Memory B cell (primary cell): ENCODE measurements around the gene SCN8A.
A peak's percentile ranks its signal among the peaks of the same experiment; 100 is the strongest.
"Not testable (repeated sequence)": the region's sequence is repeated elsewhere in the genome, so short reads cannot be mapped to it uniquely, and the experiment has no call there.

Experiments
- ATAC-seq: fragments of 150-1000 bp; cut with Tn5 transposase; 2 replicates; pipeline ENCODE4 v1.10.0; 2021; ENCODE audit warnings: low read depth, mild to moderate bottlenecking, moderate library complexity
- DNase-seq, 2 donors: peaks; one replicate each; pipeline ENCODE4 v3.0.0; 2022; ENCODE audit warnings: low spot score in 2 of 2
- H3K27ac Mint-ChIP-seq: one replicate; pipeline ENCODE4 v1.8.0; 2022; ENCODE audit warnings: mild to moderate bottlenecking, moderate library complexity, mixed read lengths
- H3K27me3 Mint-ChIP-seq: one replicate; pipeline ENCODE4 v1.8.0; 2022; ENCODE audit warnings: mixed read lengths
- H3K36me3 Mint-ChIP-seq: one replicate; pipeline ENCODE4 v1.8.0; 2022; ENCODE audit warnings: mild to moderate bottlenecking, mixed read lengths
- H3K4me1 Mint-ChIP-seq: one replicate; pipeline ENCODE4 v1.8.0; 2022; ENCODE audit warnings: mixed read lengths
- H3K4me3 Mint-ChIP-seq: one replicate; pipeline ENCODE4 v1.8.0; 2022; ENCODE audit warnings: mild to moderate bottlenecking, moderate library complexity, mixed read lengths
- H3K9me3 Mint-ChIP-seq: one replicate; pipeline ENCODE4 v1.8.0; 2022; ENCODE audit warnings: mixed read lengths

SCN8A gene

DNA sequence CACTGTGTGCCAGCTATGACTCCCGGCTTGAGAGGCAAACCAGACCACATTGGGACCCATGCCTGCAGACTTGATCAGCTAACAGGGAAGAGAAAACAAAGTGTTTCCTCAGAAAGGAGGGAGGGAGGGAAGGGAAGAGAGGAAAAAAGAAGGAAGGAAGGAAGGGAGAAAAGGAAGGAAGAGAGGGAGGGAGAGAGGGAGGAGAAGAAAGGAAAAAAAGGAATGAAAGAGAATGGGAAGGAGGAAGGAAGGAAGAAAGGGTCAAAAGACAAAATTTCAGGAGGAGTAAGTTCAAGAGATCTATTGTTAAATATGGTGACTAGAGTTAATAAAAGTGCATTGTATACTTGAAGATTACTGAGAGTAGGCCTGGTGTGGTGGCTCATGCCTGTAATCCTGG is 238.6 kb downstream of the SCN8A start:
- no peaks in the 10 kb centered on the region for H3K9me3 Mint-ChIP-seq
- DNase-seq, result no peak
- H3K27me3 Mint-ChIP-seq, result peaks cover 32% of the 10 kb centered on the region
- ATAC-seq, result no peak
- no peak overlapping the region for H3K4me3 Mint-ChIP-seq
- no peaks in the 10 kb centered on the region for H3K36me3 Mint-ChIP-seq
- peaks cover 26% of the 10 kb centered on the region for H3K4me1 Mint-ChIP-seq
- no peak overlapping the region for H3K27ac Mint-ChIP-seq

- Mint-ChIP-seq H3K4me1 (peaks cover 26% of the 10 kb centered on the region), H3K27me3 (peaks cover 23% of the 10 kb centered on the region)
- DNase-seq, H3K36me3 Mint-ChIP-seq, H3K4me3 Mint-ChIP-seq, H3K9me3 Mint-ChIP-seq, H3K27ac Mint-ChIP-seq, ATAC-seq: not testable (repeated sequence)
These were observed 240.8 kb downstream of the SCN8A start for GRCh38 chr12:51831817-51832216.

- no peaks in the 10 kb centered on the region for H3K36me3 Mint-ChIP-seq
- peaks cover 25% of the 10 kb centered on the region for H3K27me3 Mint-ChIP-seq
- no peak for DNase-seq
- H3K9me3 Mint-ChIP-seq, result no peaks in the 10 kb centered on the region
- H3K4me3 Mint-ChIP-seq, result no peak overlapping the region
- peaks cover 26% of the 10 kb centered on the region for H3K4me1 Mint-ChIP-seq
- H3K27ac Mint-ChIP-seq, result no peak overlapping the region
- peak; percentile 21 for ATAC-seq
These were observed 241.5 kb downstream of the SCN8A start for GRCh38 chr12:51832354-51833107.

DNA sequence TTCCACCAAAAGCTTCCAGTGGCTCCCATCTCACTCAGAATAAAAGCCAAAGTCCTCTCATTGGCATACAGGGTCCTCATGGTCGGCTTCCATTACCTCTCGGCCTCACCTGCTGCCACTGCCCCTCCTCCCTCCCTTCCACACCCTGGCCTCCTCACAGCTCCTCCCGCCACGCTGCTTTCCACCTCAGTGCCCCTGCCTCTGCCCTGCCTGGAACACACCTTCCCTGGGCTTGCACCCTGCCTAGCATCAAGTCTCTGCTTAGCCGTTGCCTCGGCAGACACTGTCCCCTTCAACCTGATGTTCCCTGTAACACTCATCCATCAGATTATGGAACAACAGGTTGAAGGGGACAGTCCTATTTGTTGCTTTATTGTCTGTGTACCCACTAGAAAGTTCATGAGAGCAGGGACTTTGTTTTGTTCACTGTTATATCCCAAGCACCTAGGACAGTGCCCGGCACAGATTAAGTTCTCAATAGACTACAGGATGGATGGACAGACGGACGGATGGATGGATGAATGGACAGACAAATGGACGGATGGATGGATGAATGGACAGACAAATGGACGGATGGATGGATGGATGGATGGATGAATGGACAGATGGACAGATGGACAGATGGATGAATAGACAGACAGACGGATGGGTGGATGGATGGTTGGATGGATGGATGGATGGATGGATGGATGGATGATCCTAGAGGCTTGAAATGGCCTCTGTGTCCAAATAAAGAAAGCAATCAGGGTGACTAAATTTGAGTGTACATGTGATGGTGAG is 242.6 kb downstream of the SCN8A start:
- H3K4me1 Mint-ChIP-seq, result peaks cover 16% of the 10 kb centered on the region
- no peaks in the 10 kb centered on the region for H3K9me3 Mint-ChIP-seq
- H3K36me3 Mint-ChIP-seq, result no peaks in the 10 kb centered on the region
- H3K27me3 Mint-ChIP-seq, result peaks cover 23% of the 10 kb centered on the region
- no peak overlapping the region for H3K4me3 Mint-ChIP-seq
- no peak for ATAC-seq
- H3K27ac Mint-ChIP-seq, result no peak overlapping the region
- no peak for DNase-seq

DNA sequence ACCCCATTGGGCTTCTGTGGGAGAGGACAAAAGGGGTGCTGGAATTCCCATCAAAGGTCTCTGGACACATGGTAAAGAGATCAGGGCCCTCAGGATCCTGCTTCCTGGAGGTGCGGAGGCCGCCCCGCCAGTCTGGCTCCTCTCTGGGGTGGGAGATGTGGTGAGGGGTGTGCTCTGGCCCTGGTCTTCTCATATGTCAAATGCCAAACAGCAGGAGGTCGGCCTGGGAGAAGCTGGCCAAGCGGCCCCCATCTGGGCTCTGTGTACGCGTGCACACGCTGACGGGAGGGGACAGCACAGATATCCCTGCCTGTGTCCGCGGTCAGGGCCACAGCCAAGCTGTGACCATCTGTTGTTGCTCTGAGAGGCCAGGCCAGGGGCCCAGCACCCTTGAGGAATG is 243.4 kb downstream of the SCN8A start:
- Mint-ChIP-seq H3K9me3 (no peaks in the 10 kb centered on the region), H3K36me3 (no peaks in the 10 kb centered on the region), H3K27me3 (peaks cover 27% of the 10 kb centered on the region), H3K4me1 (peaks cover 16% of the 10 kb centered on the region), H3K4me3 (no peak overlapping the region), H3K27ac (no peak overlapping the region)
- no peak for DNase-seq
- no peak for ATAC-seq

DNA sequence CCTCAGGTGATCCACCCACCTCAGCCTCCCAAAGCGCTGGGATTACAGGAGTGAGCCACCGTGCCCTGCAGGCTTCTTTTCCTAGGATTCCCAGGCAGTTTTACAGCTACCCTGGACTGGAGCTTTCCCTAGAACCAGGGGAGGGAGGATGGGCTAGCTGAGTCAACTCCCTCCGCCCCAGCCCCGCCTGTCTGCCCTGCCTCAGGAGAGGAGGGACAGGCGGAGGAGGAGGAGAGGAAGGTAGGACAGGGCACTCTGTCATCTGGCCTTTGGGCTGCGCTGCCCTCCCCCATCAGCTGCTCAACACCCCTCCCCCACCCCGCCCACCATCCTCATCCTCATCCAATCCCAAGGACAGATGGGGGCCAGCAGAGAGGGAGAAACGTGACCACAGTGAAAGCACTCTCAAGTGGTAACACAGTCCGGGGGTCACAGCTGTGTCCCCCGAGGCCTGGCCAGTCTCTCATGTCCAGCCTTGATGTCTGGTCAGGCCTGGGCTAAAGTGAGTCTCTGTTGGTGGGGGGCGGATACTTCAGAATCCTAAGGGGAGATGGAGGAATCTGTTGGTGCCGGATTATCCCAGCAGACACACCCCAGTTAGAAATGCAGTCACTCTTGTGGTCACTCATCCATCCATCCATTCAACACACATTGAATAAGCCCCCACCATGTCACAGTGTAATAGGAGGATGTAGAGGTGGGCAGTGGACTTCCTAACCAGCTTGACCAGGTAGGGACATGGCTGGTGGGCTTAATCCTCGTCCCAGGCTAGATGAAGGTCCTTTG is 245.2 kb downstream of the SCN8A start:
- Mint-ChIP-seq H3K27me3 (peaks cover 26% of the 10 kb centered on the region), H3K27ac (no peak overlapping the region), H3K4me1 (peaks cover 16% of the 10 kb centered on the region), H3K4me3 (no peak overlapping the region), H3K36me3 (no peaks in the 10 kb centered on the region), H3K9me3 (no peaks in the 10 kb centered on the region)
- no peak for ATAC-seq
- DNase-seq, result no peak

DNA sequence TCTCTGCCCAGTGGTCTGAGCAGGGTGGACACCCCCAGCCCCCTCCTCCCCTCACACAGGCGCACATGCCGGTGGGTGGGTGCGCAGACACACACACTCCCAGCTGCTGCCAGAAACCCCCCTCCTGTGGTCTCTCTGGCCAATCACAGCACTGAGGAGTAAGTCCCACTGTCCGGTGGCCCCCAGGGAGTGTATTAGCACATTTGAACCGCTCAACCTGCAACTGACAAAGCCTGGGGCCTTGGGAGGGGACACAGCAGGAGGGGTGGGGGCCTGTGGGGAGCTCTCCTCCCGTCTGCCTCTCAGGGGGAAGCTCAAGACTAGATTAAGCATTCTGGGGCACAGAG is 245.8 kb downstream of the SCN8A start:
- no peak overlapping the region for H3K27ac Mint-ChIP-seq
- no peaks in the 10 kb centered on the region for H3K36me3 Mint-ChIP-seq
- H3K27me3 Mint-ChIP-seq, result peaks cover 27% of the 10 kb centered on the region
- DNase-seq (no peak), ATAC-seq (no peak)
- H3K9me3 Mint-ChIP-seq, result no peaks in the 10 kb centered on the region
- H3K4me1 Mint-ChIP-seq, result peaks cover 16% of the 10 kb centered on the region
- no peak overlapping the region for H3K4me3 Mint-ChIP-seq

- Mint-ChIP-seq H3K36me3 (no peaks in the 10 kb centered on the region), H3K4me1 (peaks cover 15% of the 10 kb centered on the region), H3K4me3 (no peak overlapping the region), H3K27ac (no peak overlapping the region), H3K9me3 (no peaks in the 10 kb centered on the region), H3K27me3 (peaks cover 28% of the 10 kb centered on the region)
- ATAC-seq, result no peak
- no peak for DNase-seq
These were observed 246.3 kb downstream of the SCN8A start for GRCh38 chr12:51837286-51837685.

DNA sequence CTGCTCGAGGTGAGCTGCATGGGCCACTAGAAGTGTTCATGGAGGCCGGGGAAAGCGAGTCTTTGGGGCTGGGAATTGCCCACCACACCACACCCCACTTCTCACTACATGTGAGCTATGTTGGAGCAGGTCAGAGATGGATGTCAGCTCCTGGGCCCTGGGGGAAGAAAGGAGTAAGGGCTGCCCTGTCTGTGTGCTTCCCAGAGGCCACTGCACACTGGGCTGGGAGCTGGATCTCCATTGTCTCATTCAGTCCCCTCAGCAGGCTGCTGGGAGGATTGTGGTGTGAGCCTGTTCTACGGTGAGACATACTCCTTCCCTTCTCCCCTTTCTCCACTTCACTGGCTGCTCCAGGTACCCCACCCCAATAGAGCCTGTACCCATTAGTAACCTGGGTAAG is 247.0 kb downstream of the SCN8A start:
- ATAC-seq, result no peak
- Mint-ChIP-seq H3K27me3 (peaks cover 30% of the 10 kb centered on the region), H3K9me3 (no peaks in the 10 kb centered on the region), H3K36me3 (no peaks in the 10 kb centered on the region), H3K27ac (no peak overlapping the region), H3K4me3 (no peak overlapping the region), H3K4me1 (peaks cover 8% of the 10 kb centered on the region)
- no peak for DNase-seq

- no peak overlapping the region for H3K4me3 Mint-ChIP-seq
- DNase-seq, result no peak
- no peak overlapping the region for H3K27ac Mint-ChIP-seq
- peaks cover 2% of the 10 kb centered on the region for H3K4me1 Mint-ChIP-seq
- no peaks in the 10 kb centered on the region for H3K36me3 Mint-ChIP-seq
- H3K9me3 Mint-ChIP-seq, result no peaks in the 10 kb centered on the region
- ATAC-seq, result no peak
- peaks cover 24% of the 10 kb centered on the region for H3K27me3 Mint-ChIP-seq
These were observed 247.7 kb downstream of the SCN8A start for GRCh38 chr12:51838762-51839161.

GRCh38 chr12:51839310-51839947 is 248.4 kb downstream of the SCN8A start:
- Mint-ChIP-seq H3K36me3 (no peaks in the 10 kb centered on the region), H3K9me3 (no peaks in the 10 kb centered on the region), H3K4me3 (no peak overlapping the region), H3K27me3 (peaks cover 25% of the 10 kb centered on the region), H3K27ac (no peak overlapping the region), H3K4me1 (no peaks in the 10 kb centered on the region)
- ATAC-seq (no peak), DNase-seq (no peak)

GRCh38 chr12:51840966-51841365 is 249.9 kb downstream of the SCN8A start:
- ATAC-seq, result no peak
- peaks cover 30% of the 10 kb centered on the region for H3K27me3 Mint-ChIP-seq
- no peak overlapping the region for H3K27ac Mint-ChIP-seq
- no peaks in the 10 kb centered on the region for H3K36me3 Mint-ChIP-seq
- no peak overlapping the region for H3K4me3 Mint-ChIP-seq
- DNase-seq, result no peak
- H3K4me1 Mint-ChIP-seq, result peaks cover 3% of the 10 kb centered on the region
- H3K9me3 Mint-ChIP-seq, result no peaks in the 10 kb centered on the region

DNA sequence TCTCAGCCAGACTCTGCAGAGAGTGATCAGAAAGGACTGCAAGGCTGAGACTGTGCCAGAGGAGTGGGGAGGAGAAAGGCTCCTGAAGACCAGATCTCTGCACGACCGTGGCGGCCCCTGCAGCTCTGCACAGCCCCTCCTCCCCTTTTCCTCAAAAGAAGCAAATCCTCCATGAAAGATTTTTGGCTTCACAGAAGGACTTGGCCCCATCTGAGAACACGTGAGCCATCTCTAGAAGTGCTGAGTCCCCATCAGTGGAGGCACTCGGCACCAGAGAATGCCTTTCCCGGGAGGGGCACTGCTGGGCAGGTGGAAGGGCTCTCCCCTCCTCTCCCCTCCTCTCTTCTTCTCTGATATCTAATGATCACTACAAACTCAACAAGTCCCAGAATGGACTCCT is 250.7 kb downstream of the SCN8A start:
- no peaks in the 10 kb centered on the region for H3K36me3 Mint-ChIP-seq
- no peak overlapping the region for H3K27ac Mint-ChIP-seq
- H3K4me1 Mint-ChIP-seq, result peaks cover 4% of the 10 kb centered on the region
- H3K27me3 Mint-ChIP-seq, result peaks cover 34% of the 10 kb centered on the region
- ATAC-seq (no peak), DNase-seq (no peak)
- no peak overlapping the region for H3K4me3 Mint-ChIP-seq
- no peaks in the 10 kb centered on the region for H3K9me3 Mint-ChIP-seq

- no peaks in the 10 kb centered on the region for H3K36me3 Mint-ChIP-seq
- H3K27me3 Mint-ChIP-seq, result peaks cover 25% of the 10 kb centered on the region
- H3K9me3 Mint-ChIP-seq, result no peaks in the 10 kb centered on the region
These were observed 253.8 kb downstream of the SCN8A start for GRCh38 chr12:51844854-51845253.

More at GRCh38 chr12:51844854-51845253, 253.8 kb downstream of the SCN8A start:
- Mint-ChIP-seq H3K4me1 (peaks cover 5% of the 10 kb centered on the region), H3K4me3 (no peak overlapping the region), H3K27ac (no peak overlapping the region)
- no peak for DNase-seq
- no peak for ATAC-seq
